Measurements from ENCODE around the gene IFI44.

IFI44 gene, protein sequence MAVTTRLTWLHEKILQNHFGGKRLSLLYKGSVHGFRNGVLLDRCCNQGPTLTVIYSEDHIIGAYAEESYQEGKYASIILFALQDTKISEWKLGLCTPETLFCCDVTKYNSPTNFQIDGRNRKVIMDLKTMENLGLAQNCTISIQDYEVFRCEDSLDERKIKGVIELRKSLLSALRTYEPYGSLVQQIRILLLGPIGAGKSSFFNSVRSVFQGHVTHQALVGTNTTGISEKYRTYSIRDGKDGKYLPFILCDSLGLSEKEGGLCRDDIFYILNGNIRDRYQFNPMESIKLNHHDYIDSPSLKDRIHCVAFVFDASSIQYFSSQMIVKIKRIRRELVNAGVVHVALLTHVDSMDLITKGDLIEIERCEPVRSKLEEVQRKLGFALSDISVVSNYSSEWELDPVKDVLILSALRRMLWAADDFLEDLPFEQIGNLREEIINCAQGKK

GRCh38 chr1:78649628-78650027, at the start of gene IFI44:
Gene IFI44 (plus strand): TSS chr1:78649831. CDS start chr1:78650196, 365 bp downstream.
- DNase-seq, result no peak

DNA sequence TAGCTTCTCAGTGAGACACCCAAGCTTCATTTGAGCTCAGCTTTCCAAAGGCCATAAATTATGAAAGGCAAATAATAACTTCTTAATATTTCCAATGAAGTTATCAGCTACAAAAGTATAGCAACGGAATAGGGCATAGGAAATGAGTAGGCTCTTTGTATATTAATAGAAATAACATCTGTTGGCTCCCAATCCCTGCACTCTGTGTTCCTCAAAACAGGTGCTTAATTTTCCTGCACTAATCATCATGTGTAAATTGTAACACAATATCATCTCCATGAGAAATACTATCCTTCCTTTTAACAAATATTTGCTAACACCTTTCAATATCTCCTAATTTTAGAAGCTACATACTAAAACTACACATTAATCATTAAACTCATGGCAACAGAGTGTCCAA, 48.6 kb upstream of the IFI44 start:
- DNase-seq, result no peak

DNA sequence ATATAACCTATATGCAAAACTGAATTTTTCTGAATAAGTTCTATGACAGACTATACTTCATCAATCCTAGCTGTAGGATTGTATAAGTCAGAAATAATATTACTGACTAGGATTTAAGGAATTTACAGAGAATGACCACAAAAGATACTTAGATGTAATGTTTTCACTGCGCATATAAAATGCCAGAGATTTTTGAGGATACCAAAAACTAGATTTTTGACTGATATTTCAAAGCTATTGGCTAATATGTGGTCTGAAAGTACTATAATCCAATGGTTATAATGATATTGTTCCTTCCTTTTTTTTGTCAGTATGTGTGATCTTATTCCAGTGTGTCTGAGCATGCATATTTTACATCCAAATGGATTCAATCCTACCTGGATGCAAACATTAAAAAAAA, 46.4 kb upstream of the IFI44 start:
- no peak for DNase-seq

DNA sequence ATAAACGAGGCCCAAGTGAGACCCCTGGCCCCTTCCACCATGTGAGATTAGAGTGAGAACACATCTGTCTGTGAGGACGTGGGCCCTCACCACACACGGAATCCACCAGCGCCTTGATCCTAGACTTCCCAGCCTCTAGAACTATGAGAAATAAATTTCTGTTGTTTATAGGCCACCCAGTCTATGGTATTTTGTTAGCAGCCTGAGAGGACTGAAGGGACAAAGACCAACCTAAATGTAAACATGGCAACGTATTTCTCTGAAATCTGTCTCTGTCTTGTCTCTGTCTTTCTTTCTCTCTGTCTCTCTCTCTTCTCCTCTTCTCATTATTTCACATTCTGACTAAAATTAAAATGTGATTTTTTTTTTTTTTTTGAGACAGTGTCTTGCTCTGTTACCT, 45.0 kb upstream of the IFI44 start:
- DNase-seq, result no peak

GRCh38 chr1:78606274-78606673, 43.4 kb upstream of the IFI44 start:
- DNase-seq, result no peak

GRCh38 chr1:78607334-78607927, 42.2 kb upstream of the IFI44 start:
- DNase-seq, result no peak

DNA sequence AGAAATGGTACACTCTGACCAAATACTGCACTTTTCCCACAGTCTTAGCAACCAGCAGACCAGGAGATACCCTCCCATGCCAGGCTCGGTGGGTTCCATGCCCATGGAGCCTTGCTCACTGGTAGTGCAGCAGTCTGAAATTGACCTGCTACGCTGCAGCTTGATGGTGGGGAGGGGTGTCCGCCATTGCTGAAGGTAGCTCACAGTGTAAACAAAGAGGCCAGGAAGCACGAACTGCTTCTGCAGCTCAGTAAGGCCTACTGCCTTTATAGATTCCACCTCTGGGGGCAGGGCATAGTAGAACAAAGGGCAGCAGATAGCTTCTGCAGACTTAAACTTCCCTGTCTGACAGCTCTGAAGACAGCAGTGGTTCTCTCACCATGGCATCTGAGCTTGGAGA, 41.7 kb upstream of the IFI44 start:
- DNase-seq, result no peak

- peak; percentile 81 for DNase-seq
Measured at GRCh38 chr1:78617615-78618026, 32.0 kb upstream of the IFI44 start.

DNA sequence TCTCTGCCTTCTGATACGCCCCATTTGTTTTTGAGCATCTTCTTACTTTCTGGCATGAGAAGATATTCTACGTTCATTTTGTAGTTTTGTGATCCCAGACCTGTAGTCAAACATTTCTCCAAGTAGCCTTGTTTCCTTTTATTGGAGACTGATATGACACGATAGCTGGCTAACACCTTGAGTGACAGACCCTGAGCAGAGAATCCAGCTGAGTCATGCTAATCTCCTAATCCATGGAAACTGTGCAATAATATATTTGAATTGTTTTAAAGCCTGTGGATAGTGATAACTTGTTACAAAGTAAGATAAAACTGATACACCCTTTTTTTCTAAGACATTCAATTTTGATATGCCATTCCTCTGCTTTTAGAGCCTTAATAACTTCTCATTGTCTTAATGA, 30.6 kb upstream of the IFI44 start:
- DNase-seq, result no peak

GRCh38 chr1:78619446-78619802, 30.2 kb upstream of the IFI44 start:
- DNase-seq, result no peak

DNA sequence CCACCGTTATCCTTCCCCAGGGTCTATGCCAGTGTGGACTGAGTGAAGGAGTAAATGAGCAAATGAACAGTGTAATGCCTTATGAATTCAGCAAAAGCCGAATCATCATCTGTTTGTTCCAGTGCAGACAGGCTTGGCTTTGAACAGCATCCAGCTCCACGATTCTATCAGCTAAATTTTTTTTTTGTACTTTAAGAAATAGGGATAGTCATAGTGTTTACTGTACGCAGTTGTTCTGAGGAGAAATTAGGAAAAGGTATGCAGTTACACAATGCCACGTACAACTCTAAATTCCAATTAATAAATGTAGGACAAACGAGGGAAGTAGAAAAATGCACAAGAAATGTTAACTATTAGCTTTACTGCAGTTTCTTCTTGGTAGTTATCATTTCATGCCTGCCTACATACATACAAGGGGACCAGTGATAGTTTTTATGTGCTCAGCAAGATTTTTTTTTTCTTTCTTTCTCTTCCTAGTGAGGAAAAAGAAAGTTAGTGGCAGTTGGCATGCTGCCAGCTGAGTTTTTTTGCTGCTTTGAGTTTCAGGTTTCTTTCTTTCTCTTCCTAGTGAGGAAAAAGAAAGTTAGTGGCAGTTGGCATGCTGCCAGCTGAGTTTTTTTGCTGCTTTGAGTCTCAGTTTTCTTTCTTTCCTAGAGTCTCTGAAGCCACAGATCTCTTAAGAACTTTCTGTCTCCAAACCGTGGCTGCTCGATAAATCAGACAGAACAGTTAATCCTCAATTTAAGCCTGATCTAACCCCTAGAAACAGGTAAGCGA, 29.6 kb upstream of the IFI44 start, which contains the start of gene IFI44L:
TSS of gene IFI44L (plus strand) at position 646 of the 777 bp plus-strand sequence. CDS start 7,468 bp downstream, outside the sequence.
- no peak for DNase-seq

DNA sequence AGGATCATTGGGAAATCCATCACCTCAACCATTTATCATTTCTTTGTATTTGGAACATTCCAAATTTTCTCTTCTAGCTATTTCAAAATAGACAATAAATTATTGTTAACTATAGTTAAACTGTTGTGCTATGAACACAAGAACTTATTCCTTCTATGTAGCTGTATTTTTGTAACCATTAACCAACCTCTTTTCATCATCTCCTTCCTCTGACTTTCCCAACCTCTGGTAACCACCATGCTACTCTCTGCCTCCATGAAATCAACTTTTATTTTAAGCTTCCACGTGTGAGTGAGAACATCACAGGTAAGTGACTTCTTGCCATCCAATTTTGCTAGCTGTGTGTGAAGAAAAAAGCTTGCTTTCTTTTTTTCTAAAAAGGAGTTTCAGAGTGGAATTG, 29.0 kb upstream of the IFI44 start:
- DNase-seq, result no peak

- no peak for DNase-seq
Measured at GRCh38 chr1:78622548-78622947, 27.1 kb upstream of the IFI44 start.

DNA sequence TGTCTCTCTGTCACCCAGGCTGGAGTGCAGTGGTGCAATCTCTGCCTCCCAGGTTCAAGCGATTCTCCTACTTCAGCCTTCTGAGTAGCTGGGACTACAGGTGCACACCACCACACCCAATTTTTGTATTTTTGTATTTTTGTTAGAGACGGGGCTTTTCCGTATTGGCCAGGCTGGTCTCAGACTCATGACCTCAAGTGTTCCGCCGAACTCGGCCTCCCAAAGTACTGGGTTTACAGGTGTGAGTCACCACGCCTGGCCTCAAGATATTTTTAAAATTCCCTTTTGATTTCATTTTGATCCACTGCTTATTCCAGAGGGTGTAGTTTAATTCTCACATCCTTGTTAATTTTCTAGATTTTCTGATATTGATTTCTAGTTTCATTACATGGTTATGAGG, 25.6 kb upstream of the IFI44 start:
- DNase-seq, result no peak

GRCh38 chr1:78627321-78627720, 22.3 kb upstream of the IFI44 start:
- DNase-seq, result no peak

DNA sequence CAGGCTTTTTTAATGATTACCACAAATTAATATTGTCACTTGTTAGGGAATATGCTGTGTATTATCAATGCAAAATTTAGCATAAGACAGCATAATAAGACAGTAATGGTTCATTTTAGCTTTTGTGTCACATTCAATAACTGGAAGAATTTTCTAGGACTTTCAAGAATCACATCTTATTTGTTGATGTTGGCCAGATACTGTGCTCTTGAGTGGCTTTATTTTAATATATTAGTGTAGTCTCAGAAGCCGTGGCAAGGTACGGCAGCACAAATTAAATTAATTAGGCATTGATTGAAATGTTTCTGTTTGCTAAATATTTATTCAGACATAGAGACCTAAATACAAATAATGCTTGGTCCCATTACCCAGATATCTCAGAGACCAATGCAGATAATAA, 19.0 kb upstream of the IFI44 start:
- DNase-seq, result no peak

- no peak for DNase-seq
Measured at GRCh38 chr1:78633209-78633608, 16.4 kb upstream of the IFI44 start.

DNA sequence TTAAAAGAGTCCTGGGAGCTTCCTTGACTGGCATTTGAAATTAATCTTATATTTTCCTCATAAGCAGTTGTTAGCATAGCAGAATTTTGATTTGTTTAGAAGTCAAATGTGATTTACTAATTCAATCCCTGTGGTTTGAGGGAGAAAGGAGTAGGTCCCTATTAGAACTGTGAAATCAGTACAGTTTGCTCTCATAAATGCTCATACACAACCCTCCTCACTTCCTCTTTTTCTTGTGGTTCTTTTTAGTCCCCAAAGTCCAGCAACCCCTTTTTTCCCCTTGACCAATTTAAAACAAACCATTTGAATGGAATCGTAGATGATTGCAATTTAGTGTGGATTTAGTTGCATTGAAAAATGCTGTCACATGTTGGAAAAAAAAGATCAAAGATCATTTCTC, 9.2 kb upstream of the IFI44 start:
- no peak for DNase-seq

DNA sequence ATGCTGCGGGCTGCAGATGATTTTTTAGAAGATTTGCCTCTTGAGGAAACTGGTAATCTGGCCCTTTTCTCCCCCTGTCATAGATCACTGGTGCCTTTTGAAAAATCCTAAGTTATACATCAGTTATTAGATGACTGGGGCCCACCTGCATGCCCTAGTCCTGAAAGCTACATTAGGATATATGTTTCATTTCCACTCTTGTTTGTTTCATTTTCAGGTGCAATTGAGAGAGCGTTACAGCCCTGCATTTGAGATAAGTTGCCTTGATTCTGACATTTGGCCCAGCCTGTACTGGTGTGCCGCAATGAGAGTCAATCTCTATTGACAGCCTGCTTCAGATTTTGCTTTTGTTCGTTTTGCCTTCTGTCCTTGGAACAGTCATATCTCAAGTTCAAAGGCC, 8.1 kb upstream of the IFI44 start:
- no peak for DNase-seq

DNA sequence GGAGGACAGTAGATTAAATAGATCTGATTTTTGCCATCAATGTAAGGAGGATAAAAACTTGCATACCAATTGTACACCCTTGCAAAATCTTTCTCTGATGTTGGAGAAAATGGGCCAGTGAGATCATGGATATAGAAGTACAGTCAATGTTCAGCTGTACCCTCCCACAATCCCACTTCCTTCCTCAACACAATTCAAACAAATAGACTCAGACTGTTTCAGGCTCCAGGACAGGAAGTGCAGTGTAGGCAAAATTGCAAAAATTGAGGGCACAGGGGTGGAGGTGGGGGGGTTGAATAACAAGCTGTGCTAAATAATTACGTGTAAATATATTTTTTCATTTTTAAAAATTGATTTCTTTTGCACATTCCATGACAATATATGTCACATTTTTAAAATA, 3.9 kb upstream of the IFI44 start:
- DNase-seq, result no peak

- no peak for DNase-seq
Measured at GRCh38 chr1:78647238-78647637, 2.4 kb upstream of the IFI44 start.

DNA sequence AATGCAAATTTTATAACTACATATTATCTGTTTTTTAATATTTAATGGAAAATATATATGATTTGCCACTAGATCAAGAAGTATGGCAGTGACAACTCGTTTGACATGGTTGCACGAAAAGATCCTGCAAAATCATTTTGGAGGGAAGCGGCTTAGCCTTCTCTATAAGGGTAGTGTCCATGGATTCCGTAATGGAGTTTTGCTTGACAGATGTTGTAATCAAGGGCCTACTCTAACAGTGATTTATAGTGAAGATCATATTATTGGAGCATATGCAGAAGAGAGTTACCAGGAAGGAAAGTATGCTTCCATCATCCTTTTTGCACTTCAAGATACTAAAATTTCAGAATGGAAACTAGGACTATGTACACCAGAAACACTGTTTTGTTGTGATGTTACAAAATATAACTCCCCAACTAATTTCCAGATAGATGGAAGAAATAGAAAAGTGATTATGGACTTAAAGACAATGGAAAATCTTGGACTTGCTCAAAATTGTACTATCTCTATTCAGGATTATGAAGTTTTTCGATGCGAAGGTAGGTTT, 556 bp downstream of the IFI44 start:
- no peak for DNase-seq

GRCh38 chr1:78651241-78651640, 1.6 kb downstream of the IFI44 start:
- no peak for DNase-seq

All from islet precursor cell (in vitro differentiated cells).